Stomach (tissue), 9 donors: ENCODE measurements around the gene ZNF609. TPM values are rescaled to one million over a fixed set of nuclear protein-coding genes. Genes with fewer than 3 reads are reported as not detected.

Experiments used
- DNase-seq, 2 donors: peaks; one replicate each; pipeline versions ENCODE4 v3.0.0 to v3.0.0-alpha.2; 2013 to 2019
- H3K27ac ChIP-seq, 5 donors: fragments of 200-600 bp in 4 of 5; sonication (generic) in 4 of 5; one replicate each; pipeline ENCODE4 v1.5.1; 2013 to 2019; ENCODE audit warnings: mild to moderate bottlenecking in 1 of 5, moderate library complexity in 1 of 5
- H3K27me3 ChIP-seq, 3 donors: fragments of 200-600 bp; sonication (generic); one replicate each; pipeline ENCODE4 v1.5.1; 2017 to 2019; ENCODE audit warnings: mixed run types in 1 of 3
- H3K36me3 ChIP-seq, 4 donors: fragments of 200-600 bp; sonication (generic); 1 replicate in 3 of 4; 2 replicates in 1 of 4; pipeline ENCODE4 v1.5.1; 2016 to 2019
- H3K4me1 ChIP-seq, 4 donors: fragments of 200-600 bp; sonication (generic); one replicate each; pipeline ENCODE4 v1.5.1; 2016 to 2019
- H3K4me3 ChIP-seq, 4 donors: fragments of 200-600 bp; sonication (generic) in 3 of 4; one replicate each; pipeline ENCODE4 v1.5.1; 2016 to 2019; ENCODE audit warnings: mild to moderate bottlenecking in 1 of 4
- H3K9me3 ChIP-seq, 4 donors: fragments of 200-600 bp; sonication (generic); one replicate each; pipeline ENCODE4 v1.5.1; 2016 to 2019
- EP300 ChIP-seq: sonication (generic); formaldehyde crosslinking; IDR thresholded peaks from one replicate; pipeline ENCODE4 v1.6.1; 2017; ENCODE audit warnings: antibody characterized with exemption
- POLR2A ChIP-seq, 4 donors: fragments of 450-650 bp; IDR thresholded peaks; one replicate each; pipeline ENCODE4 v1.6.1; 2016; ENCODE audit warnings: antibody characterized with exemption in 4 of 4, control low read depth in 2 of 4, mild to moderate bottlenecking in 1 of 4, moderate library complexity in 1 of 4
- POLR2AphosphoS5 ChIP-seq, 3 donors: sonication (generic); formaldehyde crosslinking; IDR thresholded peaks; one replicate each; pipeline ENCODE4 v1.6.1; 2016; ENCODE audit warnings: antibody characterized with exemption in 3 of 3
- WGBS, 5 donors: extraction: QIAGEN DNeasy Blood & Tissue Kit in 3 of 5; methylation state at CpG; one replicate each; pipeline versions ENCODE4 v1.1.5 to v1.1.7; 2013 to 2018; 5-methylcytosine and 5-hydroxymethylcytosine counted together
- intact Hi-C: fragments of 100-400 bp; cut with DNase I; formaldehyde crosslinking; loops from one replicate; pipeline ENCODE4 v1.15.1; 2023; ENCODE audit warnings: low total_unique reads
- polyA plus RNA-seq, 3 donors: library from polyadenylated mRNA; stranded (reverse); fragments of 200-250 nt; gene quantifications; one replicate each; pipeline ENCODE4 v1.2.3, GENCODE V29; 2013
- total RNA-seq, 5 donors: library from RNA; depleted of rRNA; stranded (reverse); fragments of >200 nt; gene quantifications; one replicate each; pipeline versions ENCODE4 v1.1.0 to v1.2.3, GENCODE V29; 2014 to 2016
- TF ChIP-seq, protein P1 (sequence below), 7 experiments: fragments of 450-650 bp in 4 of 7; fragments of 200-600 bp in 3 of 7; sonication (generic) in 3 of 7; IDR thresholded peaks; one replicate each; pipeline ENCODE4 v1.5.1; 2016 to 2019; ENCODE audit warnings: antibody characterized with exemption in 7 of 7, control low read depth in 2 of 7, mild to moderate bottlenecking in 1 of 7
- donor health status: healthy with polysubstance abuse.
- donor health status: Bipolar disorder and iron deficiency.
- donor health status: healthy.

Gene ZNF609
- total and polyA plus RNA-seq, 8 donors, result 2.7 to 64.7 (median 27.0) TPM

DNA sequence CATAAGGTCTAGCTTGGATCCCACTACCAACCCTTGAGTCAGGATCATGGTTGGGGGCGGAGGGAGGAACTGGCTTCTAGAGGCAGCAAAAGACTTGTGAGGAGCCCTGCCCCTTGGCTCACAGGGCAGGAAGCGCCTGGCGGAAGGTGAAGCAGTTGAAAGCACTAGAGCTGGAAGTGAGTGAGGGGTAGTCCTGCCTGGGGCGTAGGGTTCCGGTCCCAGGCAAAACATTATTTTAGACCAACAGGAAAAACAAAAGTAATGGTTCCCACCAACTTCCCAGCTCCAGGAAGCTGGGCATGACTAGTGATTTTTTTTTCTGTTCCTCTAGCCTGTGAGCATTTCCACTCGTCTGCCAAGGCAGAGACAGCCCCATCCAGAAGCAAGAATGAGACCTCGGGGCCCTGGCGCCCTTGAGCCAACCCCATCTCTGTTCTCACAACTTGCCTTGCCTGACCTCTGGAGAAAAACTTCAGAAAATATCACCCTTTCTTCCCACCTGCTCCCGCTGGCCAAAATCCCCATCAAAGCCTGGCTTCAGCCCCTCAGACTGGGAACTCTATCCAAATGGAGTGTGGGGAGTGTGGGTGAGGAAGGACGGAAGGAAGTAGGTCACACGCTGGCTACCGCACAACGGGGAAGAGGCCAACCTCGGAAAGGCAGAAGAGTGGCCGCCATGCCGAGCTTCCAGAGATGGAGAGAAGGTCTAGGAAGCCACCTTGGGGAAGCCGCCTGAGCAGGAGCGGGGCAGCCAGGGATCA lies 257.5 kb downstream of the ZNF609 start:
- peak in 1 of 2 donors; percentile 47 for DNase-seq
- intact Hi-C loops, result no loop called here
- Histone ChIP-seq H3K9me3 (no peaks in the 10 kb centered on the region), H3K36me3 (peaks cover 0 to 32% (median 7%) of the 10 kb centered on the region in 4 donors), H3K4me1 (peaks cover 0 to 4% (median 0%) of the 10 kb centered on the region in 4 donors), H3K27me3 (no peaks in the 10 kb centered on the region), H3K4me3 (no peak overlapping the region), H3K27ac (peak overlapping the region; percentile 5 to 74 (median 68))
- no peak for TF ChIP-seq POLR2A (IDR thresholded peaks at IDR 0.05)
- TF ChIP-seq EP300, result no peak
- TF ChIP-seq POLR2AphosphoS5 (IDR thresholded peaks at IDR 0.05), result no peak
- WGBS, 5 donors, result 67 to 80% (median 73%) methylated on average over 16 to 18 of the region's 18 CpGs

DNA sequence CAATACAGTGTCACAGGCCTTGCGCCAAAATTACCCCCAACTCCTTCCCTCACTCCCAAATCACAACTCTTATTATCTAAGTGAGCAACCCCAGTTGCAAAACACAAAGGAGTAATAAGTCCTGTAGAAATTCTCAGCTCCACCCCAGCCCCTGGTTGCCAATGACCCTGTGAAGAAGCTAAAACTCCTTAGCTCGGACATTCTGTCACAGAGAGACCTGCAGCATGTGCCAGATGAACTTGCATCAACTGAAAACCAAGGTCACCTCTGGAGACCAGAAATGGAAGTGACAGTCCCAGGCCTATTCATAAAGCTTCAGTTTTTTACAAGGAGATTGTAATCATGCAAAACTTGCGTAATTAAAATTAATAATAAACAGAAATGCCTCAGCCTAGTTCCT lies 259.8 kb downstream of the ZNF609 start:
- WGBS, 5 donors, result 85 to 95% (median 90%) methylated on average over 3 of the region's 3 CpGs
- TF ChIP-seq, protein P1, sequence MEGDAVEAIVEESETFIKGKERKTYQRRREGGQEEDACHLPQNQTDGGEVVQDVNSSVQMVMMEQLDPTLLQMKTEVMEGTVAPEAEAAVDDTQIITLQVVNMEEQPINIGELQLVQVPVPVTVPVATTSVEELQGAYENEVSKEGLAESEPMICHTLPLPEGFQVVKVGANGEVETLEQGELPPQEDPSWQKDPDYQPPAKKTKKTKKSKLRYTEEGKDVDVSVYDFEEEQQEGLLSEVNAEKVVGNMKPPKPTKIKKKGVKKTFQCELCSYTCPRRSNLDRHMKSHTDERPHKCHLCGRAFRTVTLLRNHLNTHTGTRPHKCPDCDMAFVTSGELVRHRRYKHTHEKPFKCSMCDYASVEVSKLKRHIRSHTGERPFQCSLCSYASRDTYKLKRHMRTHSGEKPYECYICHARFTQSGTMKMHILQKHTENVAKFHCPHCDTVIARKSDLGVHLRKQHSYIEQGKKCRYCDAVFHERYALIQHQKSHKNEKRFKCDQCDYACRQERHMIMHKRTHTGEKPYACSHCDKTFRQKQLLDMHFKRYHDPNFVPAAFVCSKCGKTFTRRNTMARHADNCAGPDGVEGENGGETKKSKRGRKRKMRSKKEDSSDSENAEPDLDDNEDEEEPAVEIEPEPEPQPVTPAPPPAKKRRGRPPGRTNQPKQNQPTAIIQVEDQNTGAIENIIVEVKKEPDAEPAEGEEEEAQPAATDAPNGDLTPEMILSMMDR (IDR thresholded peaks at IDR 0.05), result no peak
- TF ChIP-seq POLR2A (IDR thresholded peaks at IDR 0.05) (no peak), POLR2AphosphoS5 (IDR thresholded peaks at IDR 0.05) (no peak)
- H3K27ac ChIP-seq, result no peak overlapping the region
- H3K27me3 ChIP-seq, result no peaks in the 10 kb centered on the region
- DNase-seq, result no peak
- H3K9me3 ChIP-seq, result no peaks in the 10 kb centered on the region
- H3K4me3 ChIP-seq, result no peak overlapping the region
- H3K4me1 ChIP-seq, result peaks cover 0 to 4% (median 0%) of the 10 kb centered on the region in 4 donors
- intact Hi-C loops, result no loop called here
- peaks cover 0 to 13% (median 6%) of the 10 kb centered on the region in 4 donors for H3K36me3 ChIP-seq

DNA sequence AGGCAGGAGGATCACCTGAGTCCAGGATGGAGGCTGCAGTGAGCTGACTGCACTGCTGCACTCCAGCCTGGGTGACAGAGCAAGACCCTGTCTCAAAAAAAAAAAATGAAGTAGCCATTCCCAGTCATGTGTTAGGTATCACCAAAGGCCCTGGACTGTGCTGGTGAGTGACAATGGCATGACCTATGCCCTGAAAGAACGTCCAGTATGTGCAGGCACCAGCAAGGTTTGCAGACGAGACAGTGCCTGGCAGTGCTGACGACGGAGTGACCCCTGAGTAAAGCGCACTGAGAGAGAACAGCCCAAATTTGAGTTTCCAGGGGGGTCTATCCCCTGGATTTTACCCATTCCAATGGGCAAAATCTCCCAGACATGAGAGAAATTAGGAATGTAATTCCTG lies 269.8 kb downstream of the ZNF609 start:
- no peak for TF ChIP-seq EP300
- no peak for TF ChIP-seq POLR2A (IDR thresholded peaks at IDR 0.05)
- no peak for TF ChIP-seq POLR2AphosphoS5 (IDR thresholded peaks at IDR 0.05)
- TF ChIP-seq, protein P1 (IDR thresholded peaks at IDR 0.05), result no peak
- peaks cover 0 to 10% (median 0%) of the 10 kb centered on the region in 4 donors for H3K36me3 ChIP-seq
- H3K9me3 ChIP-seq, result no peaks in the 10 kb centered on the region
- H3K4me3 ChIP-seq, result no peak overlapping the region
- DNase-seq, result no peak
- intact Hi-C loops, result loop anchor here (5.0 kb wide), 1 partner anchor 177 kb away; no protein-coding TSS in a partner anchor
- no peak overlapping the region for H3K27ac ChIP-seq
- H3K4me1 ChIP-seq, result peaks cover 0 to 12% (median 5%) of the 10 kb centered on the region in 4 donors
- 74 to 88% (median 79%) methylated on average over 5 of the region's 5 CpGs for WGBS, 5 donors
- no peaks in the 10 kb centered on the region for H3K27me3 ChIP-seq

DNA sequence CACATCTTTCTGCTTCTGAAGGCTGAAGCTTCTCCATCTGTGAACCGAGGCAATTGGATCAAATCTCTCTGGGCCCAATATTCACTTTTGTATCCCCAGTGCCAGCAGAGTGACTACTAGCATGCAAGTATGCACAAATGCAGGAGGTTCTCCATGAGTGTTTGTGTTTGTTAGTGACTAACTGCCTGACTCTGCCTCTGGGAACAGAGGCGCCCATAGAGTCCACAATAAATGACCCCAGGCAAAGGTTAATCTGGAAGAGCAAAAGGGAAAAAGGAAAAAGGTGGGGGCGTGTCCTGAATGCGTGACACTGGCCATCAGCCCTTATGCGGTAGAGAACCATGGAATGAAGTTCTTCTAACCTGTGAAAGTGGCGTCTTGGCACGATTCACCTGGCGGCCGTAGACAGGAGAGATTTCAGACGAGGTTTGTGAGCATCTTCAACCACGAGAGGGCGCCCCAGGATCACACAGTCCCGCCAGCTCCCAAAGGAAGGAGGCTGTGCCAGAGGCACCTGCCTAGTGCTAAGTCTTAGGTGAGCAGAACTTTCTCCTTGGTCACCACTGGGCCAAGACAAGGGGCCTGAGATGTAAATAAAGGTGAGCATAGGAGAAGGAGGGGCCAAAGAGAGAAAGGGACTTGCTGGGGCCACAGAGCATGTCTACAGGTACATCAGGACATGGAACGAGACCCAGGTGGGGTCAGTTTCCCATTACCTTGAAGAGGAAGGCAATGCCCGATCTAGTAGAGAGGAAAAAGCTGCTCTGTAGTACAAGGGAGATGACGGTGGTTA lies 270.8 kb downstream of the ZNF609 start:
- peak in 1 of 3 donors; percentile 29 for TF ChIP-seq POLR2AphosphoS5 (IDR thresholded peaks at IDR 0.05)
- no peak for TF ChIP-seq POLR2A (IDR thresholded peaks at IDR 0.05)
- TF ChIP-seq, protein P1 (IDR thresholded peaks at IDR 0.05), result peak in 5 of 7 experiments; percentile 79 to 93 (median 87)
- no peak for TF ChIP-seq EP300
- no peaks in the 10 kb centered on the region for H3K9me3 ChIP-seq
- DNase-seq, result peak; percentile 94 to 95
- H3K4me1 ChIP-seq, result peaks cover 0 to 12% (median 5%) of the 10 kb centered on the region in 4 donors
- 17 to 28% (median 18%) methylated on average over 16 of the region's 16 CpGs for WGBS, 5 donors
- H3K4me3 ChIP-seq, result no peak overlapping the region
- intact Hi-C loops, result loop anchor here (5.0 kb wide), 1 partner anchor 176 kb away; no protein-coding TSS in a partner anchor
- H3K27ac ChIP-seq, result peak overlapping the region in 1 of 5 donors; percentile 35
- peaks cover 0 to 10% (median 0%) of the 10 kb centered on the region in 4 donors for H3K36me3 ChIP-seq
- H3K27me3 ChIP-seq, result no peaks in the 10 kb centered on the region
